Measurements from ENCODE around the gene CCDC97.
"Not testable (repeated sequence)": the region's sequence is repeated elsewhere in the genome, so short reads cannot be mapped to it uniquely, and the experiment has no call there.

CCDC97 gene

DNA sequence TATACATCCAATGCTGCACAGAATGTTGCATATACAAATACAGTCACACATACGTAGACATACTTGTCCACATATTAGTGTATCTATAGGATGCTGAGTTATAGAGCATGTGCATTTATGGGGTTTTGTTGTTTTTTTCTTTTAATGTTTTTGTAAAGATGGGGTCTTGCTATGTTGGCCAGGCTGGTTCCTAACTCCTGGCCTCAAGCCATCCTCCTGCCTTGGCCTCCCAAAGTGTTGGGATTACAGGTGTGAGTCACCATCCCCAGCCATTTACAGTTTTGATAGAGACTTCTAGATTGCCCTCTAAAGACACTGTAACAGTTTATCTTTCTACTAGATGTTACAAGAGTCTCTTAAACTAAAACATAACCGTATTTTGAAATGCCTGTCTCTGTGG, 31.5 kb upstream of the CCDC97 start:
- TF ChIP-seq, protein P1, sequence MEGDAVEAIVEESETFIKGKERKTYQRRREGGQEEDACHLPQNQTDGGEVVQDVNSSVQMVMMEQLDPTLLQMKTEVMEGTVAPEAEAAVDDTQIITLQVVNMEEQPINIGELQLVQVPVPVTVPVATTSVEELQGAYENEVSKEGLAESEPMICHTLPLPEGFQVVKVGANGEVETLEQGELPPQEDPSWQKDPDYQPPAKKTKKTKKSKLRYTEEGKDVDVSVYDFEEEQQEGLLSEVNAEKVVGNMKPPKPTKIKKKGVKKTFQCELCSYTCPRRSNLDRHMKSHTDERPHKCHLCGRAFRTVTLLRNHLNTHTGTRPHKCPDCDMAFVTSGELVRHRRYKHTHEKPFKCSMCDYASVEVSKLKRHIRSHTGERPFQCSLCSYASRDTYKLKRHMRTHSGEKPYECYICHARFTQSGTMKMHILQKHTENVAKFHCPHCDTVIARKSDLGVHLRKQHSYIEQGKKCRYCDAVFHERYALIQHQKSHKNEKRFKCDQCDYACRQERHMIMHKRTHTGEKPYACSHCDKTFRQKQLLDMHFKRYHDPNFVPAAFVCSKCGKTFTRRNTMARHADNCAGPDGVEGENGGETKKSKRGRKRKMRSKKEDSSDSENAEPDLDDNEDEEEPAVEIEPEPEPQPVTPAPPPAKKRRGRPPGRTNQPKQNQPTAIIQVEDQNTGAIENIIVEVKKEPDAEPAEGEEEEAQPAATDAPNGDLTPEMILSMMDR (conservative IDR thresholded peaks at IDR 0.05; ENCODE audit: control insufficient read depth, insufficient read depth, low read depth, low read length): no peak
- no peak overlapping the region for H3K4me3 ChIP-seq (ENCODE audit: control insufficient read depth, low read depth, low read length)
- DNase-seq (ENCODE audit: low read depth): no peak

DNA sequence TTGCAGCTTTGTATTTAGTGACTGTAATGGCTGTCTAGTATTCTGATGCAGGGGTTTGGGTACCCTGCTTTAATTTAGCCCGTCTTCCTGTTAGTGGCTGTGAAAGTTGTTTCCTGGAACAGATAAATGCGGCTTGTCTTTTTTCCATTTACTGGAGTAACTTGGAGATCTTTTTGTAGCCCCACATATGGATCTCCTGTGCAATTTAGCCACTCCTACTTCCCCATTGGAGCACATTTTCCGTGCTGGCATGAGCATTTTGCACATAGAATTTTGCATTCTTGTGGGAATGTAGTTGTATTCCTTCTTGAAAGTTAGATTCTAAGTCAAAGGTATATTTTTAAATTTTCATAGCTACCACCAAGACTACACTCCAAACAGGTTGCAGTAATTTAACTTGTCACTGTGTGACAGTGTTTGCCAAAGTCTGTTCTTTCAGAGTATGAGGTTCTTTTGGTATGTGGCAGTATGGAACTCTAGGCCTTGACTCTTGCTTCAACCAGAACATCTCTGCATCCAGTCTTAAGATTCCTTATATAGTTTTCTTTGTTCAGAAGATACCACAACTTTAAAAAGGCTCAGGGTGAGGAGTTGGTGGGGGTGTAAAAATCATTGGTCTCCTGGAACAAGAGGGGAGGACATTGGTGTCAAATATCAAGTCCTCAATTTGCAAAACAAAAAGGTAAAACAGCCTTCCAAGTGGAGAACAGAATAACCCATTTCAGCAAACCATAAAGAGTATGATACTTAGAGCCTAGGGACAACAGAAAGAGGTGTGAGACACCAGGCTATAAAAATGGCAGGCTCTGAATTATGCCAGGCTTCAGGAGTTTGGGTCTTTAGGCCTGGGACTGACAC, 21.1 kb upstream of the CCDC97 start:
- DNase-seq (ENCODE audit: low read depth): no peak
- TF ChIP-seq, protein P1 (conservative IDR thresholded peaks at IDR 0.05; ENCODE audit: control insufficient read depth, insufficient read depth, low read depth, low read length): no peak
- no peak overlapping the region for H3K4me3 ChIP-seq (ENCODE audit: control insufficient read depth, low read depth, low read length)

DNA sequence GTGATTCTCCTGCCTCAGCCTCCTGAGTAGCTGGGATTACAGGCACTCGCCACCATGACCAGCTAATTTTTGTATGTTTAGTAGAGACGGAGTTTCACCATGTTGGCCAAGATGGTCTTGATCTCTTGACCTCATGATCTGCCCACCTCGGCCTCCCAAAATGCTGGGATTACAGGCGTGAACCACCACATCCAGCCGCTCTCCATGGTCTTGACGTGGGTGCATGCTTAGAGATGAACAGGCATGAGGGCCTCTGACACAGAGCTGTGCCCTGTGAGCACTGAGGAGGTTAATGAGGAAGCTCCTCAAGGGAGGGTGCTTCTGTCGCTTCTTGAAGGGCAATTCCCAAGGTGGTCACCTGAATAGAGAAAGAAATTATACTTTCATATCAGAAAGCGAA, 20.2 kb upstream of the CCDC97 start:
- not testable (repeated sequence) for DNase-seq (ENCODE audit: low read depth); H3K4me3 ChIP-seq (ENCODE audit: control insufficient read depth, low read depth, low read length)

DNA sequence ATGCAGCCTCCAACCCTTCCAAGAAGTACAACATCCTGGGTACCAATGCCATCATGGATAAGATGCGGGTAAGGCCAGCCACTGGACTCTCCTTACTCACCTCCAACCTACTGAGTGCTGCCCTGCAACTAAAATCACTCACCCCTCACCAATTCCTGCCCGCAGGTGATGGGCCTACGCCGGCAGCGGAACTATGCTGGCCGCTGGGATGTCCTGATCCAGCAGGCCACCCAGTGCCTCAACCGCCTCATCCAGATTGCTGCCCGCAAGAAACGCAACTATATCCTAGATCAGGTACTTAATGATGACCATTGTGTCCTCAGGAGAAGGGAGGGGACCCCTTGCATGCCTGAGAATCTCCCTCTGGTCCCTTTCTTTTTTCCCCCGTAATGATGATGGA, 15.6 kb upstream of the CCDC97 start:
- no peak for DNase-seq (ENCODE audit: low read depth)
- TF ChIP-seq, protein P1 (conservative IDR thresholded peaks at IDR 0.05; ENCODE audit: control insufficient read depth, insufficient read depth, low read depth, low read length): no peak
- no peak overlapping the region for H3K4me3 ChIP-seq (ENCODE audit: control insufficient read depth, low read depth, low read length)

DNA sequence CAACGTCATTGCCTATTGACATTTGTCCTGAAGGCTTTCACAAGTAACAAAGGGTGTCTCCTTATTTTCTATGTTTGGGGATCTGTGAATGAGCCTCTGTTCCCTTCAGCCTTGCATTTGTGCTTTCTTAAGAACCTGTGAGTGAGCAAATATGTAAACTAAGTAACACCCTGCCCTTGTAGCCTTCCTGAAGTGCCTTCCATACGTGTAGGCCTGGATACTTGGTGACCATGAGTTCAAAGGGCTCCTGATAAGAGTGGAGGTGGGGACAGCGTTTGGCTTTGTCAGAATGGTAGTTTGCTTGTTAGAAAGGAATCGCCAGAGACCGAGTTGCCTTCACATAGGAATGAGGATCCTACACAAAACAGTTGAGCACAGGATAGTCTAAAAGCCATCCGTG, 14.5 kb upstream of the CCDC97 start:
- DNase-seq (ENCODE audit: low read depth): no peak
- TF ChIP-seq, protein P1 (conservative IDR thresholded peaks at IDR 0.05; ENCODE audit: control insufficient read depth, insufficient read depth, low read depth, low read length): no peak
- no peak overlapping the region for H3K4me3 ChIP-seq (ENCODE audit: control insufficient read depth, low read depth, low read length)

DNA sequence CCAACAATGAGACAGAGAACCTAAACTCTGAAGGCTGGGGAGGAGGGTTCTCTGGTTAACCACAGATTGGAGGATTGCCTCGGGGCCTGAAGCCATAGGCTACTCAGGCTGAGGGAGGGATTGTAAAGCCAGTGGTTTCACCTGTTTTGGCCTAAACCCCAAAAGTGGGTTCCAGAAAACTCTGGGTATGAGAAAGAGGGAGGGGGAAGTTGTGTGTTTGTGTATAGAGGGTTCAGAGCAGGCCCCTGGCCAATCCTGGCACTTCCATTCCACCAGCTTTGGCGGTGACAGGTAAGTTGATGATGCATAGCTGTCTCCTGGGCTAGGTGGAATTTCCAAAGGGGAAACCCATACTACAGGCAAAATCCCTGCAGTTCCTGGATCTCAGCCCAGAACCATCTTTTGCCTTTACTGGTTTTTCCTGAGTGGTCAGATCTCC, 13.5 kb upstream of the CCDC97 start:
- TF ChIP-seq, protein P1 (conservative IDR thresholded peaks at IDR 0.05; ENCODE audit: control insufficient read depth, insufficient read depth, low read depth, low read length): no peak
- no peak overlapping the region for H3K4me3 ChIP-seq (ENCODE audit: control insufficient read depth, low read depth, low read length)
- no peak for DNase-seq (ENCODE audit: low read depth)

DNA sequence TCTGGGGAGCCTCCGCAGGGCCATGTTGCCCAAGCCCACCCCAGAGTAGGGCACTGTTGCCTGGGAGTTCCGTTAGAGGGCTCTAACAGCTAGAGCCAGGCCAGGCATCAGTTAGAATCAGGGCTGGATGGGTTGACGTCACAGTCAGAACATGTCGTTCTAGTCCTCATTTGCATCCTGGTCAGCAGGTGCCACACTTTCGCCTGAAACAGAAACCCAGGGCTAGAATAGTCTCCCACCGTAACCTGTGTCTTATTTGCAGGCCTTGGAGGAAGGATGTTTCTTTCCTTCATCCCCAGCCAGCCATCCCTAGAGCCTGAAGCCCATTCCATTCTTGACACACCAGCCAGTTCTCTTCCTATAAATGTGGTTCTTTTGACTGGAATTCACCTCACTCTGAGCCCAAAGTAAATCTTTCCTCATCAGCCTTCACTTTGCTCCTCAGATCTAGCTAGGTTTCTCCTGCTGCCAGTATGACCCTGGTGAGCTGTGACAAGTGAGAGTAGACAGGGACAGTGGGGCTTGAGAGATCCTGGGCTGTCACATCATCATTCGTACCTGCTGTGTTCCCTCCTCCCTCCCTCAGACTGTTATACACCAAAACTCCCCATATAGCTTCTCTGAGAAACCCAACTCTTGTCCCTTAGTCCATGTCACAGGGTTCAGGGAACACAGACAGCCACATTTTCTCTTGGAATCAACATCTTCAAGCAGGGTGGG, 12.2 kb upstream of the CCDC97 start:
- TF ChIP-seq, protein P1 (conservative IDR thresholded peaks at IDR 0.05; ENCODE audit: control insufficient read depth, insufficient read depth, low read depth, low read length): no peak
- H3K4me3 ChIP-seq (ENCODE audit: control insufficient read depth, low read depth, low read length): no peak overlapping the region
- no peak for DNase-seq (ENCODE audit: low read depth)
